ENCODE measurements around the gene SLBP. TPM values are rescaled to one million over a fixed set of nuclear protein-coding genes. Genes with fewer than 3 reads are reported as not detected.

The SLBP gene
- total and polyA plus RNA-seq, 8 donors = 8.7 to 20.2 (median 10.9) TPM

GRCh38 chr4:1749826-1750225 lies 37.7 kb upstream of the SLBP start:
- Histone ChIP-seq H3K9me3 (no peaks in the 10 kb centered on the region), H3K36me3 (no peaks in the 10 kb centered on the region), H3K27ac (no peak overlapping the region), H3K4me1 (no peaks in the 10 kb centered on the region), H3K27me3 (no peaks in the 10 kb centered on the region), H3K4me3 (no peak overlapping the region)
- TF ChIP-seq CTCF (IDR thresholded peaks at IDR 0.05) = no peak
- DNase-seq (no peak), FAIRE-seq (no peak), ATAC-seq (no peak)
- intact Hi-C loops (cut with DNase I) = loop anchor here in 2 of 3 donors (5.0 to 10.0 kb wide), 3 partner anchors 57 to 435 kb away; no protein-coding TSS in a partner anchor
- 75 to 80% methylated on average over 14 of the region's 14 CpGs for WGBS, 2 donors

- H3K27me3 ChIP-seq = no peaks in the 10 kb centered on the region
- whole genome bisulfite sequencing, 2 donors = 62 to 73% methylated on average over 3 of the region's 3 CpGs
- intact Hi-C loops (cut with DNase I) = loop anchor here in 2 of 3 donors (5.0 to 10.0 kb wide), 3 partner anchors 58 to 435 kb away; no protein-coding TSS in a partner anchor
- no peaks in the 10 kb centered on the region for H3K4me1 ChIP-seq
- no peak for TF ChIP-seq CTCF (IDR thresholded peaks at IDR 0.05)
- no peak overlapping the region for H3K27ac ChIP-seq
- FAIRE-seq (no peak), DNase-seq (no peak), ATAC-seq (no peak)
- H3K4me3 ChIP-seq = no peak overlapping the region
- no peaks in the 10 kb centered on the region for H3K9me3 ChIP-seq
- no peaks in the 10 kb centered on the region for H3K36me3 ChIP-seq
Measured at GRCh38 chr4:1749370-1749769, 37.3 kb upstream of the SLBP start.

GRCh38 chr4:1748465-1748995 lies 36.4 kb upstream of the SLBP start:
- no peaks in the 10 kb centered on the region for H3K4me1 ChIP-seq
- no peaks in the 10 kb centered on the region for H3K36me3 ChIP-seq
- H3K4me3 ChIP-seq = no peak overlapping the region
- no peaks in the 10 kb centered on the region for H3K9me3 ChIP-seq
- H3K27ac ChIP-seq = no peak overlapping the region
- intact Hi-C loops (cut with DNase I) = loop anchor here in 2 of 3 donors (5.0 to 10.0 kb wide), 3 partner anchors 59 to 436 kb away; no protein-coding TSS in a partner anchor
- peak; percentile 66 to 78 (median 71) for TF ChIP-seq CTCF (IDR thresholded peaks at IDR 0.05)
- no peaks in the 10 kb centered on the region for H3K27me3 ChIP-seq
- DNase-seq (peak in 5 of 6 donors; percentile 52 to 93 (median 75)), FAIRE-seq (no peak), ATAC-seq (peak; percentile 33 to 61 (median 48))
- 8 to 14% methylated on average over 24 to 29 of the region's 29 CpGs for WGBS, 2 donors

- Histone ChIP-seq H3K9me3 (no peaks in the 10 kb centered on the region), H3K27ac (peak overlapping the region in 3 of 4 donors; percentile 58 to 67 (median 58)), H3K4me3 (no peak overlapping the region), H3K4me1 (no peaks in the 10 kb centered on the region), H3K36me3 (no peaks in the 10 kb centered on the region), H3K27me3 (no peaks in the 10 kb centered on the region)
- intact Hi-C loops (cut with DNase I) = loop anchor here in 2 of 3 donors (5.0 to 10.0 kb wide), 3 partner anchors 60 to 437 kb away; no protein-coding TSS in a partner anchor
- ATAC-seq (no peak), DNase-seq (no peak), FAIRE-seq (no peak)
- WGBS, 2 donors = 78 to 83% methylated on average over 14 to 16 of the region's 16 CpGs
- no peak for TF ChIP-seq CTCF (IDR thresholded peaks at IDR 0.05)
Measured at GRCh38 chr4:1747603-1747967, 35.5 kb upstream of the SLBP start.

GRCh38 chr4:1746919-1747602 lies 34.9 kb upstream of the SLBP start:
- Histone ChIP-seq H3K27me3 (no peaks in the 10 kb centered on the region), H3K9me3 (no peaks in the 10 kb centered on the region), H3K36me3 (no peaks in the 10 kb centered on the region), H3K4me3 (no peak overlapping the region), H3K27ac (peak overlapping the region; percentile 45 to 67 (median 58)), H3K4me1 (no peaks in the 10 kb centered on the region)
- TF ChIP-seq CTCF (IDR thresholded peaks at IDR 0.05) = no peak
- 59 to 64% methylated on average over 32 to 33 of the region's 33 CpGs for WGBS, 2 donors
- intact Hi-C loops (cut with DNase I) = loop anchor here in 2 of 3 donors (5.0 to 10.0 kb wide), 3 partner anchors 60 to 438 kb away; no protein-coding TSS in a partner anchor
- ATAC-seq = peak; percentile 24 to 65 (median 50)
- FAIRE-seq = no peak
- no peak for DNase-seq

All from pancreas (tissue), 10 donors.